ENCODE results near the gene ALPK1. TPM values are rescaled to one million over a fixed set of nuclear protein-coding genes. Genes with fewer than 3 reads are reported as not detected.

The ALPK1 gene
- total and polyA plus RNA-seq, 4 donors: 2.8 to 14.0 (median 4.7) TPM

- DNase-seq (ENCODE audit: low spot score): no peak
- 91% methylated on average over 6 of the region's 6 CpGs for WGBS
- Histone ChIP-seq H3K27ac (ENCODE audit: low read depth in 1 of 2, low read length in 2 of 2) (no peak overlapping the region), H3K4me1 (ENCODE audit: control insufficient read depth in 4 of 4, insufficient read depth in 4 of 4, low read length in 3 of 4) (no peaks in the 10 kb centered on the region), H3K9me3 (ENCODE audit: control insufficient read depth in 4 of 4, low read length in 3 of 4) (no peaks in the 10 kb centered on the region), H3K36me3 (ENCODE audit: control insufficient read depth in 4 of 4, insufficient read depth in 3 of 4, low read depth in 1 of 4, low read length in 3 of 4) (peaks cover 3 to 11% (median 5%) of the 10 kb centered on the region in 4 donors), H3K4me3 (ENCODE audit: low read depth in 1 of 3, low read length in 3 of 3) (no peak overlapping the region), H3K9ac (ENCODE audit: low read depth in 1 of 2, low read length in 2 of 2) (no peak overlapping the region), H3K27me3 (ENCODE audit: control insufficient read depth in 4 of 4, insufficient read depth in 4 of 4, low read length in 3 of 4) (no peaks in the 10 kb centered on the region)
- no peak for TF ChIP-seq ATF3 (IDR thresholded peaks at IDR 0.05)
- no peak for TF ChIP-seq SP1 (IDR thresholded peaks at IDR 0.05)
- TF ChIP-seq JUND (IDR thresholded peaks at IDR 0.05): no peak
- TF ChIP-seq RAD21 (IDR thresholded peaks at IDR 0.05): no peak
- TF ChIP-seq HNF4G (IDR thresholded peaks at IDR 0.05): no peak
- no peak for TF ChIP-seq CTCF (IDR thresholded peaks at IDR 0.05; ENCODE audit: low read depth, low read length, missing input control)
- TF ChIP-seq RXRA (IDR thresholded peaks at IDR 0.05): no peak
- TF ChIP-seq GABPA (IDR thresholded peaks at IDR 0.05 in 1 of 2, conservative IDR thresholded peaks at IDR 0.05 in 1 of 2): no peak
- TF ChIP-seq EGR1 (IDR thresholded peaks at IDR 0.05; ENCODE audit: low read depth in 2 of 2): no peak
- no peak for TF ChIP-seq YY1 (IDR thresholded peaks at IDR 0.05)
- TF ChIP-seq TAF1 (conservative IDR thresholded peaks at IDR 0.05): no peak
- TF ChIP-seq NR2F2 (IDR thresholded peaks at IDR 0.05): no peak
- TF ChIP-seq HNF4A (conservative IDR thresholded peaks at IDR 0.05): no peak
Observed at GRCh38 chr4:112377171-112377570, 80.0 kb downstream of the ALPK1 start.

GRCh38 chr4:112377594-112378242 is 80.5 kb downstream of the ALPK1 start:
- Histone ChIP-seq H3K27ac (ENCODE audit: low read depth in 1 of 2, low read length in 2 of 2) (no peak overlapping the region), H3K4me3 (ENCODE audit: low read depth in 1 of 3, low read length in 3 of 3) (no peak overlapping the region), H3K9ac (ENCODE audit: low read depth in 1 of 2, low read length in 2 of 2) (no peak overlapping the region), H3K27me3 (ENCODE audit: control insufficient read depth in 4 of 4, insufficient read depth in 4 of 4, low read length in 3 of 4) (no peaks in the 10 kb centered on the region), H3K9me3 (ENCODE audit: control insufficient read depth in 4 of 4, low read length in 3 of 4) (no peaks in the 10 kb centered on the region), H3K4me1 (ENCODE audit: control insufficient read depth in 4 of 4, insufficient read depth in 4 of 4, low read length in 3 of 4) (no peaks in the 10 kb centered on the region), H3K36me3 (ENCODE audit: control insufficient read depth in 4 of 4, insufficient read depth in 3 of 4, low read depth in 1 of 4, low read length in 3 of 4) (peaks cover 3 to 14% (median 5%) of the 10 kb centered on the region in 4 donors)
- 90% methylated on average over 13 of the region's 13 CpGs for WGBS
- TF ChIP-seq YY1 (IDR thresholded peaks at IDR 0.05): no peak
- TF ChIP-seq EGR1 (IDR thresholded peaks at IDR 0.05; ENCODE audit: low read depth in 2 of 2): no peak
- no peak for TF ChIP-seq REST (IDR thresholded peaks at IDR 0.05)
- no peak for TF ChIP-seq RXRA (IDR thresholded peaks at IDR 0.05)
- no peak for DNase-seq (ENCODE audit: low spot score)
